Measurements from ENCODE around the gene NACC2. TPM values are rescaled to one million over a fixed set of nuclear protein-coding genes. Genes with fewer than 3 reads are reported as not detected.

The NACC2 gene
- total and polyA plus RNA-seq, 10 donors, result 2.1 to 34.9 (median 23.7) TPM

DNA sequence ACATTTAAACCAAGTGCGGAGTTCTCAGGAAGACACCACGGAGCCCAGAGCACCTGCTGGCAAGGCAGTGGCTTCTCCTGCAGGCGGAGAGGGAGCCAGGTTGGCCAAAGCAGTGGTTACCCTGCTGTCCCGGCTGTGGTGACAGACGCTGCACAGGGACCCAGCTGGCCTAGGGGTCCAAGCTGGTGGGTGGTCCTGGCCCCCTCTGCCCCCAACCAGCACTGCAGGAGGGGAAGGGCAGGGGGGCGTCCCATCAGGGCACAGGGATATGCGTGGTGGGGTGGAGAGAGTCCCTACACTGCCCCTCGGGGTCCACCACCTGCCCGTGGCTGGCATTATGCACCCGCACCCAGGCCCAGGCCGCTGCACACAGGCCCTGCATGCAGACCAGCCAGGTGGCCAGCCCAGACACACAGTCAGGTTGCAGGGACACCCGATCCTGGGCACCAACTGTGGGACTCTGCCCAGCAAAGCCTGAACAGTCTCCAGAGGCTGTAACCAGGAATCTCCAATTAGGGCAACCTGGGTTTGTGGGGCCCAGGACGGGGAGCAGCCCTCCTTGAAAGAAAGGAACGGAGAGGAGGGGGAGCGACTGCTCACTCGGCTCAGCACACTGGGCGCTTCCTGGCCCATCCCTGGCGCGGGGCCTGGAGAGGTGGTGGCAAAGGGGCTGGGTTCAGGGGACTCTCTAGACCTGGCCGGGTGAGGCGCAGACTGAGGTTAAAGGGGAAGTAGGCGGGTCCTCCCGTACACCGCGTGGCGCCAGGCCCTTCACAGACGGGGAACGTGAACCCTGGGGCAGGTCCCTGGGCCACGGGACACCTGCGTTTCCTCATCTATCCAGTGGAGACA lies 46.3 kb downstream of the NACC2 start:
- no peak for TF ChIP-seq POLR2A (IDR thresholded peaks at IDR 0.05)
- peak in 1 of 3 donors; percentile 36 for TF ChIP-seq POLR2AphosphoS5 (IDR thresholded peaks at IDR 0.05)
- peaks cover 0 to 65% (median 17%) of the 10 kb centered on the region in 6 donors for H3K36me3 ChIP-seq
- H3K27ac ChIP-seq, result peak overlapping the region in 5 of 8 donors; percentile 28 to 92 (median 83)
- 72 to 79% (median 78%) methylated on average over 16 to 30 of the region's 30 CpGs for WGBS, 5 donors
- peaks cover 16 to 100% (median 82%) of the 10 kb centered on the region in 6 donors for H3K4me1 ChIP-seq
- H3K27me3 ChIP-seq (replicated peaks in 1 of 7), result peaks cover 0 to 35% (median 11%) of the 10 kb centered on the region in 7 donors
- no peak for DNase-seq
- H3K4me3 ChIP-seq, result peak overlapping the region in 1 of 8 donors; percentile 7
- intact Hi-C loops (cut with DNase I; ENCODE audit: low total_unique reads), result no loop called here
- no peaks in the 10 kb centered on the region for H3K9me3 ChIP-seq

DNA sequence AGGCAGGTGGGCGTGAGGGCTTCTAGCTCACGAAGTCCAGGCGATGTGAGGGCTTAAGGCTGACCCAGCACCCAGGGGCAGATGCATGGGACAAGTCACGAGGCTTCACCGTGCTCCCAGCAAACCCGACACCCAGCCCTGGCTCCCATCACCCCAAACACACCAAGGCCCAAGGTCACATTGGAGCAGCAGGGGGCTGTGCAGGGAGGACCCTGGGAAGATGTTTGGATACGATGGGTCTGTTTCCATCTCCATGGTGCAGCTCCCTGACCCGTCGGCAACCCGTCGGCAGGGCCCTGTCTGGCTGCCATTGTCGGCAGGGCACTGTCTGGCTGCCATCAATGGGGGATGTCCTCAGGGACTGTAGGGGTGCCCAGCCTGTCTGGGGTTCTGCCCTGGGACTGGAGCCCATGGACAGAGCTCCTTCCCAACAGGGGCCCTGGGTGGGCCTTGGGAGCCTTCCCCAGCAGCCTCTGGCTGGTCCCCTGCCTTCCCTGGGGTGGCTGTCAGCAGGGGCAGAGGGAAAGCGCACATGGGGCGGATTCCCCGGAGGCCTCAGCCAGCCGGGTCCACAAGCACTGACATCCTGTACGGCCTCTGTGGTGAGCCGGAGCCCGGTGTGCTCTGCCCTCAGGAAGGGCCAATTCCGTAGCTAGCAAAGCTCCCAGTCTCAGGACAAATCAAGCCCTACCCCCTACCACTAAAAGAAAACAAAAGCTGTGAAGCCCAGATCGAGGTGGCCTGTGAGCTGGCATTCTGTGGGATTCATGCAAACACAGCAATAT lies 47.1 kb downstream of the NACC2 start:
- no peak for DNase-seq
- WGBS, 5 donors, result 74 to 83% (median 78%) methylated on average over 18 to 21 of the region's 21 CpGs
- Histone ChIP-seq H3K27me3 (replicated peaks in 1 of 7) (peaks cover 0 to 31% (median 11%) of the 10 kb centered on the region in 7 donors), H3K27ac (peak overlapping the region in 5 of 8 donors; percentile 28 to 92 (median 83)), H3K9me3 (no peaks in the 10 kb centered on the region), H3K36me3 (peaks cover 0 to 65% (median 17%) of the 10 kb centered on the region in 6 donors), H3K4me3 (no peak overlapping the region), H3K4me1 (peaks cover 13 to 100% (median 77%) of the 10 kb centered on the region in 6 donors)
- peak in 1 of 3 donors; percentile 0 for TF ChIP-seq POLR2AphosphoS5 (IDR thresholded peaks at IDR 0.05)
- TF ChIP-seq POLR2A (IDR thresholded peaks at IDR 0.05), result no peak
- TF ChIP-seq, protein P1, sequence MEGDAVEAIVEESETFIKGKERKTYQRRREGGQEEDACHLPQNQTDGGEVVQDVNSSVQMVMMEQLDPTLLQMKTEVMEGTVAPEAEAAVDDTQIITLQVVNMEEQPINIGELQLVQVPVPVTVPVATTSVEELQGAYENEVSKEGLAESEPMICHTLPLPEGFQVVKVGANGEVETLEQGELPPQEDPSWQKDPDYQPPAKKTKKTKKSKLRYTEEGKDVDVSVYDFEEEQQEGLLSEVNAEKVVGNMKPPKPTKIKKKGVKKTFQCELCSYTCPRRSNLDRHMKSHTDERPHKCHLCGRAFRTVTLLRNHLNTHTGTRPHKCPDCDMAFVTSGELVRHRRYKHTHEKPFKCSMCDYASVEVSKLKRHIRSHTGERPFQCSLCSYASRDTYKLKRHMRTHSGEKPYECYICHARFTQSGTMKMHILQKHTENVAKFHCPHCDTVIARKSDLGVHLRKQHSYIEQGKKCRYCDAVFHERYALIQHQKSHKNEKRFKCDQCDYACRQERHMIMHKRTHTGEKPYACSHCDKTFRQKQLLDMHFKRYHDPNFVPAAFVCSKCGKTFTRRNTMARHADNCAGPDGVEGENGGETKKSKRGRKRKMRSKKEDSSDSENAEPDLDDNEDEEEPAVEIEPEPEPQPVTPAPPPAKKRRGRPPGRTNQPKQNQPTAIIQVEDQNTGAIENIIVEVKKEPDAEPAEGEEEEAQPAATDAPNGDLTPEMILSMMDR (IDR thresholded peaks at IDR 0.05 in 8 of 11, conservative IDR thresholded peaks at IDR 0.05 in 3 of 11), result no peak
- intact Hi-C loops (cut with DNase I; ENCODE audit: low total_unique reads), result no loop called here

DNA sequence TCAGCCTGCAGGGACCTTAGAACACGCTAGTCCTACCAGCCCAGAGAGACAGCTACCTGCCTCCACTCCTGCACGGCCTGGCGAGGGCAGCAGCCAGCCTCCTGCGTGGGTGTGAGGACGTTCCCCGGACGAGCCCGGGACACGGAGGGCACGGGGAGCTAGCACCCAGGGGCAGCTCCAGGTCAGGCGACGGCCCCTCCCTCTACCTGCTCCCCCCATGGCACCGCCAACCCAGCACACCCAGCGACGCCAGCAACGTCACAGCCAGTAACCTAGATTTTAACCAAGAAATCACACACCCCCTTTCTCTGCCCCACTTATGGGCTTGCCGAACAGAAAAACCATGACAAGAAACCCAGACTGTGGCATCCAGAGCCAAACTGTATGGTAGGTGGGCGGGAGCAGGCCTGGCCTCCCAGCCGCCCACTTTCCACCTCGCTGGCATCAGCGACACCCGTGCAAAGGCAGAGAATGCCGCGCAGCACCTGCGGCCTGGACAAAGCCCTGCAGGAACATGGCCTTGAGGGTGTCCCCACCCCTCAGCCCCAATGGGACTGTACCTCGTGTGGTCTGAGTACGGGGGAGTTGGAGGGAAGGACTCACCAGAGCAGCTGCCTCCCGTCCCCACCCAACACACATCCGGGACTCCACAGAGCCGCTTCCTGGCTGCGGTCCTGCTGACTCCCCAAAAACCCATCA lies 47.9 kb downstream of the NACC2 start:
- intact Hi-C loops (cut with DNase I; ENCODE audit: low total_unique reads), result no loop called here
- peaks cover 0 to 24% (median 11%) of the 10 kb centered on the region in 7 donors for H3K27me3 ChIP-seq (replicated peaks in 1 of 7)
- H3K4me1 ChIP-seq, result peaks cover 6 to 100% (median 71%) of the 10 kb centered on the region in 6 donors
- peak overlapping the region in 2 of 8 donors; percentile 23 to 51 for H3K4me3 ChIP-seq
- H3K9me3 ChIP-seq, result no peaks in the 10 kb centered on the region
- peak overlapping the region in 5 of 8 donors; percentile 46 to 92 (median 83) for H3K27ac ChIP-seq
- TF ChIP-seq, protein P1 (IDR thresholded peaks at IDR 0.05 in 8 of 11, conservative IDR thresholded peaks at IDR 0.05 in 3 of 11), result no peak
- peak in 2 of 3 donors; percentile 22 to 42 for TF ChIP-seq POLR2AphosphoS5 (IDR thresholded peaks at IDR 0.05)
- DNase-seq, result no peak
- WGBS, 5 donors, result 80 to 89% (median 82%) methylated on average over 23 to 31 of the region's 31 CpGs
- peaks cover 0 to 65% (median 17%) of the 10 kb centered on the region in 6 donors for H3K36me3 ChIP-seq

DNA sequence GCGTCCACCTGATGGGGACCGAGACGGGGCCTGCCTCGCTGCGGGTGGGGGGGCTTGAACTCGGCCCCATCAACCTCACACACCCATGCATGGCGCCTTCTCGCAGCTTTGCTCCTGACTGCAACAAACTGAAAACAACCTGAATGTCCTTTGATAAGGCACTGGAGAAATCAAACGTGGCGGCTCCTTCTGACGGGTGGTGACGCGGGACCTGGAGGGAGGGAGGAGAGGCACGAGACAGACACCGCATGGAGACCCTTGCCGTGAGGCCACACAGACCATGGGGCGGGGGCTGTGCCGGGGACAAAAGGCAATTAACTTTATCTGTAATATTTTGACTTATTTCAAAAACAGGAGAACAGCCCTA lies 48.6 kb downstream of the NACC2 start:
- peak overlapping the region in 3 of 8 donors; percentile 23 to 51 (median 24) for H3K4me3 ChIP-seq
- H3K27ac ChIP-seq, result peak overlapping the region in 7 of 8 donors; percentile 46 to 92 (median 72)

More for the DNA sequence above, 48.6 kb downstream of the NACC2 start:
- TF ChIP-seq POLR2AphosphoS5 (IDR thresholded peaks at IDR 0.05) (no peak), POLR2A (IDR thresholded peaks at IDR 0.05) (no peak)
- Histone ChIP-seq H3K4me1 (peaks cover 3 to 99% (median 64%) of the 10 kb centered on the region in 6 donors), H3K36me3 (peaks cover 0 to 65% (median 17%) of the 10 kb centered on the region in 6 donors), H3K27me3 (replicated peaks in 1 of 7) (peaks cover 0 to 17% (median 11%) of the 10 kb centered on the region in 7 donors), H3K9me3 (no peaks in the 10 kb centered on the region)
- WGBS, 5 donors, result 64 to 85% (median 78%) methylated on average over 17 to 18 of the region's 18 CpGs
- DNase-seq, result no peak
- intact Hi-C loops (cut with DNase I; ENCODE audit: low total_unique reads), result no loop called here
